HPDE6-E6E7 (cell line): ENCODE measurements around the gene NAPB.
"Not testable (repeated sequence)": the region's sequence is repeated elsewhere in the genome, so short reads cannot be mapped to it uniquely, and the experiment has no call there.

Experiments used
- DNase-seq: peaks from one replicate; pipeline ENCODE4 v3.0.0; 2011; ENCODE audit warnings: missing footprints; ENCODE audit errors: extremely low spot score

The NAPB gene

GRCh38 chr20:23420943-23421931 lies at the start of gene NAPB:
Gene NAPB (minus strand): TSS chr20:23421488. CDS start chr20:23421402, 86 bp downstream.
- DNase-seq: peak; percentile 98

- not testable (repeated sequence) for DNase-seq
Measured at GRCh38 chr20:23466961-23467360, 45.7 kb upstream of the NAPB start.

- no peak for DNase-seq
Measured at GRCh38 chr20:23461180-23461579, 39.9 kb upstream of the NAPB start.

GRCh38 chr20:23459461-23460150 lies 38.3 kb upstream of the NAPB start:
- DNase-seq: no peak

GRCh38 chr20:23456873-23457272 lies 35.6 kb upstream of the NAPB start:
- DNase-seq: no peak

- no peak for DNase-seq
Measured at GRCh38 chr20:23456409-23456808, 35.1 kb upstream of the NAPB start.

- no peak for DNase-seq
Measured at GRCh38 chr20:23455639-23456038, 34.4 kb upstream of the NAPB start.

GRCh38 chr20:23454816-23455215 lies 33.5 kb upstream of the NAPB start:
- no peak for DNase-seq

- no peak for DNase-seq
Measured at GRCh38 chr20:23453549-23454543, 32.6 kb upstream of the NAPB start.

GRCh38 chr20:23452776-23453175 lies 31.5 kb upstream of the NAPB start, which contains the start of gene CST11:
Gene CST11 (minus strand): TSS chr20:23452876. CDS start chr20:23452811, 65 bp downstream.
- no peak for DNase-seq

GRCh38 chr20:23451956-23452487 lies 30.7 kb upstream of the NAPB start:
- DNase-seq: no peak

GRCh38 chr20:23450877-23451276 lies 29.6 kb upstream of the NAPB start:
- no peak for DNase-seq

- DNase-seq: no peak
Measured at GRCh38 chr20:23449421-23449820, 28.1 kb upstream of the NAPB start.

GRCh38 chr20:23448167-23448566 lies 26.9 kb upstream of the NAPB start:
- DNase-seq: no peak

- DNase-seq: no peak
Measured at GRCh38 chr20:23446505-23446904, 25.2 kb upstream of the NAPB start.

GRCh38 chr20:23445596-23446217 lies 24.4 kb upstream of the NAPB start:
- DNase-seq: no peak

GRCh38 chr20:23444859-23445258 lies 23.6 kb upstream of the NAPB start:
- DNase-seq: no peak

GRCh38 chr20:23442436-23442835 lies 21.1 kb upstream of the NAPB start:
- no peak for DNase-seq

- DNase-seq: peak; percentile 94
Measured at GRCh38 chr20:23441850-23442313, 20.6 kb upstream of the NAPB start.

- DNase-seq: no peak
Measured at GRCh38 chr20:23440004-23440403, 18.7 kb upstream of the NAPB start.

- no peak for DNase-seq
Measured at GRCh38 chr20:23438661-23439060, 17.4 kb upstream of the NAPB start.
